LoVo (cell line): Measurements from ENCODE around the gene CLCN6.

Source experiments
- DNase-seq: peaks from one replicate; pipeline ENCODE4 v3.0.0-alpha.2; 2016; ENCODE audit warnings: low spot score

Gene CLCN6, protein sequence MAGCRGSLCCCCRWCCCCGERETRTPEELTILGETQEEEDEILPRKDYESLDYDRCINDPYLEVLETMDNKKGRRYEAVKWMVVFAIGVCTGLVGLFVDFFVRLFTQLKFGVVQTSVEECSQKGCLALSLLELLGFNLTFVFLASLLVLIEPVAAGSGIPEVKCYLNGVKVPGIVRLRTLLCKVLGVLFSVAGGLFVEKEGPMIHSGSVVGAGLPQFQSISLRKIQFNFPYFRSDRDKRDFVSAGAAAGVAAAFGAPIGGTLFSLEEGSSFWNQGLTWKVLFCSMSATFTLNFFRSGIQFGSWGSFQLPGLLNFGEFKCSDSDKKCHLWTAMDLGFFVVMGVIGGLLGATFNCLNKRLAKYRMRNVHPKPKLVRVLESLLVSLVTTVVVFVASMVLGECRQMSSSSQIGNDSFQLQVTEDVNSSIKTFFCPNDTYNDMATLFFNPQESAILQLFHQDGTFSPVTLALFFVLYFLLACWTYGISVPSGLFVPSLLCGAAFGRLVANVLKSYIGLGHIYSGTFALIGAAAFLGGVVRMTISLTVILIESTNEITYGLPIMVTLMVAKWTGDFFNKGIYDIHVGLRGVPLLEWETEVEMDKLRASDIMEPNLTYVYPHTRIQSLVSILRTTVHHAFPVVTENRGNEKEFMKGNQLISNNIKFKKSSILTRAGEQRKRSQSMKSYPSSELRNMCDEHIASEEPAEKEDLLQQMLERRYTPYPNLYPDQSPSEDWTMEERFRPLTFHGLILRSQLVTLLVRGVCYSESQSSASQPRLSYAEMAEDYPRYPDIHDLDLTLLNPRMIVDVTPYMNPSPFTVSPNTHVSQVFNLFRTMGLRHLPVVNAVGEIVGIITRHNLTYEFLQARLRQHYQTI

DNA sequence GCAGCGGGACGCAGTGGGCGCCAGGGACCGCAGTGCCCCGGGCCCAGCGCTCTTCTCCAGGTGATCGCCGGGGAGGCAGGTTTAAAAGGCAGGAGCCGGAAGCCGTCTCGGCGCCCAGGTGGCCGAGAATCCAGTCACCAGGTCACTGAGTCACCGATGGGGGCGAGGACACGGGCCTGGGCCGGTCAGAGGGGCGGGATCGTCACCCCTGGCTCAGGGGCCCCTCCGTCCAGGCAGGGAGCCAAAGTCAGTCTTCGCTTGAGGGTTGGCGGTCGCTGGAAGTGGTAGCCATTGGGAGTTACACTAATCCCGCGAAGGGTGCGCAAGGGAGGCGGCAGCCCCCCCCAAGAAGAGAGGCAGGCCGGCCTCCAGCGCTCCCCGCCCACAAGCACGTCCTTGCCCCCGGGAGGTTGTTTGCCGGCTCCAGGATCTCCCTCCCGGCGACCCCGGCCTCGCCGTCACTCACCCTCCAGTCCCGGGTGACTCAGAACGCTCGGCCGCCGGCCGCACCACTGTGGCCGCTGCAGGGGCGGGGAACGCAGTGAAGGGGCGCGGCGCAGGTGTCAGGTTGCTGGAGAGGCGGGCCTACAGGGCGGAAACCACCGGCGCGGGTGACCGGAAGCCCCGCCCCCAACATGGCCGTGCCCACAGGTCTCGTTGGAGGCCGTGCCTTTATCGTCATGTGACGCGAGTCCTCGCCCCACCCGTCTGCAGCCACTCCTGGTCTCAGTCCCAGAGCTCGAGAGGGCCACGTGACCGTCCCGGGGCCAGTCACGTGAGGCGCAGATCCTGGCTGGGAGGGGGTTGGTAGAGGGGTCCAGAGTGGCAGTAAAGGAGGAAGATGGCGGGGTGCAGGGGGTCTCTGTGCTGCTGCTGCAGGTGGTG, at the start of gene CLCN6, which contains the start of gene MTHFR:
Gene CLCN6, plus strand, starts transcription at position 770 of the 885 bp plus-strand sequence. Its CDS starts 72 bp downstream, at position 842.
Gene MTHFR, minus strand, starts transcription at position 543 of the 885 bp plus-strand sequence. CDS start 2,848 bp downstream, outside the sequence.
- peak; percentile 99 for DNase-seq

DNA sequence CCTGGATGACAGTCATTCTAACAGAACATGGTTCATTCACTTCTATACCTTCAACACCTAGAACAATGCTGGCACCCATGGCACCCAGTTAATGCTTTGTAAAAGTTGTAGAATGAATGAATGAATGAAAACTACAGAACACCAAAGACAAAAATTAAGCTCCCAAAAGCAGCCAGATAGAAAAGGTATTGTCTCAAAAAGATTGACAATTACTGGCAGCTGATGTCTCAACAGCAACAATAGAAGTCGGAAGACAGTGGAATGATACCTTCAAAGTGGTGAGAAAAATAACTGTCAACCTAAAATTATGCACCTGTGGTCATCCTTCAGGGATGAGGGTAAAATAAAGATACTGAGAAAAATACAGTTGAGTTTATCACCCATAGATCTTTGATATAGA, 48.9 kb upstream of the CLCN6 start:
- no peak for DNase-seq

DNA sequence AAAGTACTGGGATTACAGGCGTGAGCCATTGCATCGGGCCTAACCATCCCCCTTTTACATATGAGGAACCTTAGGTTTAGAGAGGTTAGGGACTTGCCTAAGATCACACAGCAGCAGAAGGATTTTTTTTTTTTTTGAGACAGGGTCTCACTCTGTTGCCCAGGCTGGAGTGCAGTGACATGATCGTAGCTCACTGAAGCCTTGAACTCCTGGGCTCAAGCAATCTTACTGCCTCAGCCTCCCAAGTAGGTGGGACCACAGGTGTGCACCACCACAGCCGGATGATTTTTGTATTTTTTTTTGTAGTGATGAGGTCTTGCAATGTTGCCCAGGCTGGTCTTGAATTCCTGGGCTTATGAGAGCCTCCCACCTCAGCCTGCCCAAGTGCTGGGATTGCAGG, 46.2 kb upstream of the CLCN6 start:
- no peak for DNase-seq

DNA sequence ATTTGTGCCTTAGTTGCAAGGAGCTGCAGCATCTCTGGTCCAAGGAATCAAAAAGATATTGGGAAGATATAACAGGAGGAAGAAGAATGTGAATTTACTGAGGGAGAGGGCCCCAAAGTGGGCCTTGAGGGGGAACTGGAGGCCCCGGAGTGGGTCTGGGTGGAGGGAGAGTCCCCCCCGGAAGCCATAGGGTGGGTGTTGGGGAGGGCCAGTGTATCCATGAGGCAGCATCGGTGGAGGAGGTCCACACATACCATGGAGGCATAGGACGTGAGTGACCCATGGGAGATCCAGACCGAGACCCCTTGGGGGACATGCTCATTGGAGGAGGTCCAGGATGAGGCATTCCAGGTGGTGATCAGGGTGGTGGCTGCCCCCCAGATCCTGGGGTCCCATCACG, 44.7 kb upstream of the CLCN6 start:
- no peak for DNase-seq

DNA sequence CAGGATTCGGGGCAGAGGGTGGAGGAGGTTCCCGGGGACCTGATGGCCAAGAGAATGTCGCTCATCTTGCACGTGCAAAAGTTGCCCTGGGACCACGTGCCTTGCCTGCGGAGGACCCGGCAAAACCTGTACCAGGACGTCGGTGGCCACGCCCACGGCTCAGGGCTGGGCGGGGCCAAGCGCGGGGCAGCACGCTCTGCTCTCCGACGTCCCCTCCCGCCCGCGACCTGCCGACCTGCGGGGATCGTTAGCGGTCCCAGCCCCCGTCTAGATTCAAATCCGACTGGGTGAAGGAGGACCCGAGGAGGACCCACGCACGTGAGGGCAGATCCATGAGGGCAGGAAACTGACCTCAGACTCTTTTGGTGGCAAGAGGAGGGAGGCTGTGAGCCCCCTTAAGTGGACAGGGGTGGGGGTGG, 44.0 kb upstream of the CLCN6 start, which contains the start of gene C1orf167:
Gene C1orf167, plus strand, starts transcription at position 206 of the 419 bp plus-strand sequence. CDS start 2,208 bp downstream, outside the sequence.
- peak; percentile 33 for DNase-seq

DNA sequence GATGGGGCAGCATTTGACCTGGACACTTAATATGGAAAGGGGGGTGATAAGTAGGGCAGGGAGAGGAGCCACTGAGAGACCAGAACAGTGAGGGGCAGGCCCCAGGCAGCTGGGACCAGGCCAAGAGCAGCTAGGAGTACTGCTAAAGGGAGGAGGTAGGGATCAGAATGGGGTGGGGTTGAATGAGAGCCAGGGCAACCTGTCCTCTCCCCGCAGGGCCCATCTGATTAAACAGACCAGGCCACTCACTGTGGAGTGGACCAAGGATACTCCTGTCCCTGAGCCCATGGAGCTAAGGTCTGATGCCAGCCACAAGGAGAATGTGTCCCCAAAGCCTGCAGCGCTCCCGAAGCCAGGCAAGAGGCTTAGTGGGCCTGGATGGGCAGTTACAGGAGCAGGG, 41.9 kb upstream of the CLCN6 start:
- DNase-seq, result no peak

DNA sequence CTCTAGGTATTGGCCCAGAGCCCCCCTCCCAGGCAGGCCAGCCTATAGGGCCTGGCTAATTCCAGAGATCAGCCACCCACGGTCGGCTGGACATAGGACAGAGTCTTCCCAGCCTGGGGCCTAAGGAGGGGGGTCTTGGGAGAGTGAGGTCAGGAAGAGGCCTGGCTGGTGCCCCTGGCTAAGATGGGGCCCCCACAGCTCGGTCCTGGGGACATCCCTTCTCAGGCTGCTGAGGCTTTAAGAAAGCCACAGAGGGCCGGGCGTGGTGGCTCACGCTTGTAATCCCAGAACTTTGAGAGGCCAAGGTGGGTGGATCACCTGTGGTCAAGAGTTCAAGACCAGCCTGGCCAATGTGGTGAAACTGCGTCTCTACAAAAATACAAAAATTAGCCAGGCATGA, 41.5 kb upstream of the CLCN6 start:
- DNase-seq, result no peak

DNA sequence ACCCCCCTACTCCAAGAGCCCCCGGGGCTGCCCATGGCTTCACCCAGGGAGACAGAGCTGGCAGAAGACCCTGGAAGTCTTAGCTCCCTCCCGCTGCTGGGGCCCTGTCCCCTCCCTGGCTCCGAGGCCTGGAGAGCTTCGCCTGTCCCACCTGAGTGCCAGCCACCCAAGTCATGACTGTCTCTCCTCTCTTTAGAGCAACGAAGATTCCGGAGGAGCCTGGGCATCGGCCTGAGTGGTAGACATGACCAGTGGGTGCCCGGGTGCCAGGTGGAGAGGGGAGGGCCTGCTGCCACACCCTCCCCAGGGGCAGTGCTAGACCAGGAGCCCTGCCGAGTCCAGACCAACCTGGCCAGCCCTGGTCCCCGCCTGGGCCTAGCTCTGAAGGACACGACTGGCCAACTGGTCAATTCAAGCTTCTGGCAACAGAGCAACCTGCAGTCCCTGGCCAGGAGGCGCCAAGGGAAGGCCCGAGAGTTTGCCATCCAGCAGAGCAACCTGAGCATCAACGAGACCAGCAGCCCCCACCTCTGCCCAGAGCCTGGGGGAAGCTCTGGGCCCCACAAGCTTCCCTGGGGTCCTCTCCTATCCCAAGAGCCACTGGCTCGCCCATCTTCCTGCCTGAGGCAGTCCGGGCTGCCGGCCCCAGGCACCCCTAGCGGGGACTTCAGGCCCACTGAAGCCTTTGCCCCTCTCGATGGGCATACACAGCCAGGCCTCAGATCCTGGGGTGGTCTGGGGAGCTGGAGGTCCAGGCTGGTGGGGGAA, 40.1 kb upstream of the CLCN6 start:
- DNase-seq, result no peak

DNA sequence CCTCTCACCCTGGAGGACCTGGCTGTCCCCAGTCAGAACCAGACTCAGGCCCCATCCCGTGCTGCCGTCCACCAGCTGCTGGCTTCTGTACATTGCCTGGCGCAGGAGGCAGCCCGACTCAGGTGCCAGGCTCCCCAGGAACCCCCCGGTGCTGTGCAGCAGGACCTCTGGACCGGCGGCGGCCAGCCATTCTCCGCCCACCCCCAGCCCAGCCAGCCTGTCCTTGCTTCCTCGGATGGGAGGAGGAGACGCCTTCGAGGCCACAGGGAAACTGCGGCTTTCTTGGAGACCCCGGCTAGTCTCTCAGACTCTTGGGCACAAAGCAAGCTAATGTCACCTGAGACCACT, 39.6 kb upstream of the CLCN6 start:
- DNase-seq, result no peak

DNA sequence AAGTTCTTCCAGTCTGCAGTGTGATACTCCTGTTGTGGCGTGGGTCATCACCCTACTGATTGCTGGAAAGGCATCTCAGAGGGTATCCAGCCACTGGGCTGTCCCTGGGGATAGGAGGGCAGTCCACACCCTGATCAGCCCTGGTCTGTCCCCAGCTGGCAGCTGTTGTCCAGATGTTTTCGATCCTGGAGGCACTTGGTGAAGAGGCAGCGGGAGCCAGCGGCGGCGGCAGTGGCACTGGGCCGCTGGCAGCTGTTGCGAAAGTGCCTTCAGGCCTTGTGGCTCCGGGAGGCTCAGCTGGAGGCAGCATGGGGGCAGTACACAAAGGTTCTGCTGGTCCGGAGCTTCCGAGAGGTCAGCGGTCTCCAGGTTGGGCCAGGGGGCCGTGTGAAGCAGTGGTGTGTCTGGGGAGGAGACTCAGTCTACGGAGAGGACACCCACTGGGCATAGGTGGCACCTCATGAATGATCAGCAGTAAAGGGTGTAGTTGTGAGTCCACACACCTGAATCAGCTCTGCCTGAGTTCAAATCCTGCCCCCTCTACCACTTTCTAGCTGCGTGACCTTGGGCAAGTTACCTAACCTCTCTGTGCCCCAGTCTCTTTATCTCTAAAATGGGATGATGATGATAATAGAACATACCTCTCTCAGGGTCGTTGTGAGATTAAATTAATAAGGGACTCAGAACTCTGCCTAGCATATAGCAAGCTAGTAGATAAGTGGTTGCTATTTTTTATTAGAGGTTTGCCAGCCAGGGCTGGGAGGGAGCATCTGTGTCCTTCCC, 37.9 kb upstream of the CLCN6 start:
- DNase-seq, result no peak

DNA sequence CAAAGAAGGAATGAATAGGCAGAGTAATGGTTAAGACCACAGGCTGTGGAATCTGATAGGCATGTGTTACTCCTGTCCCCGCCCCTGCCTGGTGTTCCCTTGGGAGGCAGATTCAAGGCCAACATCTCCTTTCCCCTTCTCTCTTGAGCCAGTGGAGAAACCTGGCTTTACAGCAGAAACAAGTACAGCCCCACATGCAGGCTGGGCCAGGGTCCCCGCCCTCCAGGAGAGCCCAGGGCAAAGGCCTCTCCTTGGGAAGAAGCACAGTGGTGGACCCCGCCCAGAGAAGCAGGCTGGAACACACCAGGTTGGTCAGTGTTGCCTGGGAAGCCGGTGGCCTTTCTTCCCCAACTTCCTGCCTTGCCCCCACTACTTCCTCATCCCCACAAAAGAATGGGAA, 37.2 kb upstream of the CLCN6 start:
- DNase-seq, result no peak

DNA sequence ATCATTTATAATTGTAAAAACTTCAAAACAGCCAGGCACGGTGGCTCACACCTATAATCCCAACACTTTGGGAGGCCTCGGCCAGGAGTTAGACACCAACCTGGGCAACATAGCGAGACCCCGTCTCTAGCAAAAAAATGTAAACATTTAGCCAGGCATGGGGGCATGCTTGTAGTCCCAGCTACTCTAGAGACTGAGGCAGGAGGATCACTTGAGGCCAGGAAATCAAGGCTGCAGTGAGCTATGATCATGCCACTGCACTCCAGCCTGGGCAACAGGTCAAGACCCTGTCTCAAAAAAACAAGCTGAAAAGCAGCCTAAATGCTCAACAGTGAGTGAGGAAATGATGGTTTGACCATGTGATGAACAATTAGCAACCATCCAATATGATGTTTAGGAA, 36.7 kb upstream of the CLCN6 start:
- no peak for DNase-seq

DNA sequence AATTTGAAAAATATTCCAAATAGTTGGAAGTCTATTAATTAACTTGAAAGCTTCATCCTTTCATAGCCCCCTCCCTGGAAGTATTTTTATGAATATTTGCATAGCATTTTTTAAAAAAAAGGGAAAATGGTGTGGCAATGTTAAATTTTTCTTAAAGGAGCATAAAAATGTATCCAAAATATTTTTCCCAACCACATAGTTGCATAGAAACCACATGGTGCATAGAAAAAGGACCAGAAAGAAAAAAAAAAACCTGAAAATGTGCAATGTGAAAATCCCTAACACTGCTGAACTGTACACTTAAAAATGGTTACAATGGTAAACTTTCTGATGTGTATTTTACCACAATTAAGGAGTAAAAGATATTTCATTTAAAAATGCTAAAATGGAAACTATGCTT, 36.0 kb upstream of the CLCN6 start:
- DNase-seq, result no peak

DNA sequence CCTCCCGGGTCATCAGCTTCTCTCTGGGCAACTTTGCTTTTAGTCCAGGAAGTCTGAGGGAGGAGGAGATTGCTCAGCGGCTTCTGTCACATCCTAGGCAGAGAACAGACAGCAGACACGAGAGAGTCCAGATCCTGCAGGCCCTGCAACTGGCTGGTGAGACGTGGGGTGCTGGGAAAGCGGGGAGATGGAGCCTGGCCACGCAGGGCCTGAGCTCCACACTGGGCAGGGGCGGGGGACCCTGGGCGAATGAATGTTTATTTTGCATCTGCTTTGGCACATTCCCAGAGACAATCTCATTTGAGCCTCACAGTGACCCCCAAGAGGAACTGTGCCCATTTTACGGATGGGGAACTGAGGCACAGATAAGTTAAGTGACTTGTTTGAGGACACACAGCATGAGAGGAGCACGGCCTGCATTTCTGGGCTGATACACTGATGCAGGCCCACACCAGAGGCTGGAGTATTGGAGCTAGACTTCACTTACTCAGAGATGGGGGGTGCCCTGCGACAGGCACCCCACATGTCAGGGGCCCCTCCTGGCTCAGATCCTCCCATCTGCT, 34.4 kb upstream of the CLCN6 start:
- DNase-seq, result no peak

DNA sequence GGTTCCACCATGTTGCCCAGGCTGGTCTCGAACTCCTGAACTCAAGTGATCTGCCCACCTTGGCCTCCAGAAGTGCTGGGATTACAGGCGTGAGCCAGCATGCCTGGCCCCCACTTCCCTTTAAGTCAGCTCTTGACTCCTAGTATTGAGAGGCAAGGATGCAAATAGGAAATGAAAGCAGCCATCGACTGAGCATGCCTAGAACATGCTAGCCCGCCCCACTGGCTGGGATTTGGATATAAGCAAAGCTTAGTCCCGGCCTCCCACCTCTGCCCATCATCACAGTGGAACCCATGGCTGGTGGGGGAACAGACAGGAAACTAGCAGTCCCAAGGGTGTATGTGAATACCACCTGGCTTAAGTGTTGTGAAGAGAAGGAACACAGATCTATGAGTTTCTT, 33.5 kb upstream of the CLCN6 start:
- no peak for DNase-seq

DNA sequence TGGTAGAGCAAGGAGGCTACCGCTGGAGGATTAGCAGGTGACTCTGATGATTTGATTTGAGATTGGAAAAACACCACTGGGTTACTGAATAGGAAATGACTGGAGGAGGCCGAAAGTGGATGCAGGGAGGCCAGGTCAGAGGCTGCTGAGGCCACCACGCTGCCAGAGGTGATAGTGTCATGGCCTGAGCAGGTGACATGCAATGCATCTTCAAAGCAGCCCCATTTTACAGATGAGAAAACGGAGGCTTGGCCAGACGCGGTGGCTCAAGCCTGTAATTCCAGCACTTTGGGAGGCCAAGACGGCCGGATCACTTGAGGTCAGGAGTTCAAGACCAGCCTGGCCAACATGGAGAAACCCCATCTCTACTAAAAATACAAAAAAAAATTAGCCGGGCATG, 31.2 kb upstream of the CLCN6 start:
- no peak for DNase-seq

DNA sequence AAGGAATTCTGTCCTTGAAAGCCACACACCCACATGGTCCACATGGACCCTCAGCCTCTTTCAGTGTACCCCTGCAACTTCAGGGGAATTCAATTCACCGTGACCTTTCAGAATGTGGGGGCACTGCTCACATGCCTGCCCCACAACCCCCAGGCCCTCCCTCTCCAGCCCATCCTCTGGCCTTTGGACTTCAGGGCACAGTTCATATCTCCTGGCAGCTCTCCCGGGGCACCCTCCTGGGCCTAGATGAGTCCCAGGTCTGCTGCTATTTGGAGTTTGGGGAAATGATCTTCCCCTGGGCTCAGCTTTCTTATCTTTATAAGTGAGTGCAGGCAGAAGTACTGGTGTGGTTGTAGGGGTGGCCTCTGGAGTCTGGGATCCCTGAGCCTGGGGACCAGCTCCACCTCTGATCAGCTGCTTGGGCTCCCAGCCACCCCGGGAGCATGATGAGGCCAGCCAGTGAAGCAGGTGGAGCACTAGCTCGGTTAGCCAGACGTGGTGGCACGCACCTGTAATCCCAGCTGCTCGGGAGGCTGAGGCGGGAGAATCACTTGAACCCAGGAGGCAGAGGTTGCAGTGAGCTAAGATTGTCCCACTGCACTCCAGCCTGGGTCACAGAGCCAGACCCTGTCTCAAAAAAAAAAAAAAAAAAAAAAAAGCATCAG, 28.2 kb upstream of the CLCN6 start:
- DNase-seq, result no peak

DNA sequence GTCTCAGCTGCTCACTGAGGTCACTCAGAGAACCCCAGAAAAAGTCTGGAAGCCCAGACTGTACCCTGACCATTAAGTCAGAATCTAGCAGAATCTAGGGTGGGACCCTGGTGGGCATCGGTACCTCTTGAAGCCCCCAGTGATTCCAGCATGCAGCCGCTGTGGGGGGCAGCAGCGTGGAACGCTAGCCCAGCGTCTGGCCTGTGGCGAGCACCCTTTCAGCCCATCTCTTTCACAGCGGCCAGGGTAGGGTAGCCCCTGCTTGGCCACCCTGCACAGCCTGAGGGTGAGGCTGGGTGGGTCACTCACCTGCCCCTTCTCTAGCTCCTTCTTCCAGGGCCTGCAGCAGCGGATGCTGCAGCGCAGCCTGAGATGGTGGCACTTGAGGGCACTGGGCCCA, 27.7 kb upstream of the CLCN6 start:
- no peak for DNase-seq

DNA sequence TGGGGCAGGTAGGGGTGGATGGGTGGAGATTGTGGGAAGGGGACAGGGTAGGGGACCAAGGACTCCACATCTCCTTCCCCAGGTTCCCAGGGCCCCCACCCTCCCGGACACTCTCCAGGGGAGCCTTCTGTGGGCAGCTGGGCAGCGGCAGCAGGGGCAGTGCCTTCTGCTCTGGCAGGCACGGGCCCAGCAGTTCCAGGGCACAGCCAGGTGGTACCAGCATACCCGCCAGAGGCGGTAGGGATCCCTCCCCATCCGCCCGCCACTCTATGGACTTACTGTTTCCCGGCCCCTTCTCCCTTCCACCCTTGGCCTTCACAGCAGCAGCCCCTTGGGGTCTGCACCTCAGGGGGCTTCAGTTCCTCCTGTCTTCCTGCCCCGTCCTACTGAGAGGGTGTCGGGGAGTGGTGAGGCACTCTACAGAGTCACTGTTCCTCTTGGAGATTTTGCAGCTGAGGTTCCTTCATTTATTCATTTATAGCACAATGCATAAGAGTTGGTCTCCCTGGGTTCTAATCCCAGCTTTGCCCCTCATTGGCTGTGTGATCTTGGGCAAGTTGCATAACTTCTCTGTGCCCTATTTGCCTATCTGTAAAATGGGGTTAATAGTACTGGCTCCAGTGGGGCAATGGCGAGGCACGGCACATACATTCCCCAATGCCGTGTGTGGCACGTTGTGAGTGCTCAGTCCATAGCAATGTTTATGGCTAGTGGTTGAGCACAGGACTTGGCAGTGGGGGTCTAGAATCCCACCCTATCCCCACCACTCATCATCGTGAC, 27.0 kb upstream of the CLCN6 start:
- DNase-seq, result no peak
